Activated CD4-positive, alpha-beta T cell treated with anti-CD3 and anti-CD28 coated beads, Interleukin-2, amount 10 ng/mL, durations not matched to agents 7 days and 5 days (primary cell): ENCODE measurements around the gene SKAP1. TPM values are rescaled to one million over a fixed set of nuclear protein-coding genes. Genes with fewer than 3 reads are reported as not detected.

Source experiments
- CTCF ChIA-PET: fragments of 350-600 bp; sonication (Branson Sonifier 250); formaldehyde crosslinking; loops from one replicate; lab custom pipeline; 2021; ENCODE audit warnings: antibody characterized with exemption; lab: Charles Lee
- POLR2A ChIA-PET: fragments of 350-600 bp; sonication (Branson Sonifier 250); formaldehyde crosslinking; loops from one replicate; lab custom pipeline; 2021; ENCODE audit warnings: antibody characterized with exemption; lab: Charles Lee
- DNase-seq: peaks from one replicate; pipeline ENCODE4 v3.0.0-alpha.2; 2020
- H3K27ac Mint-ChIP-seq: one replicate; pipeline ENCODE4 v1.8.0; 2021; ENCODE audit warnings: mild to moderate bottlenecking, moderate library complexity, mixed read lengths
- H3K27me3 Mint-ChIP-seq: one replicate; pipeline ENCODE4 v1.8.0; 2021; ENCODE audit warnings: mixed read lengths
- H3K36me3 Mint-ChIP-seq: one replicate; pipeline ENCODE4 v1.8.0; 2021; ENCODE audit warnings: low read depth, mixed read lengths
- H3K4me1 Mint-ChIP-seq: one replicate; pipeline ENCODE4 v1.8.0; 2021; ENCODE audit warnings: mixed read lengths
- H3K4me3 Mint-ChIP-seq: one replicate; pipeline ENCODE4 v1.8.0; 2021; ENCODE audit warnings: mild to moderate bottlenecking, moderate library complexity, mixed read lengths
- H3K9me3 Mint-ChIP-seq: one replicate; pipeline ENCODE4 v1.8.0; 2021; ENCODE audit warnings: mixed read lengths
- total RNA-seq, 2 experiments: library from RNA; stranded (reverse); gene quantifications; one replicate each; pipeline ENCODE4 v1.2.3, GENCODE V29; 2021

The SKAP1 gene
- total RNA-seq, 2 experiments from 2014 or later: 123 to 144 TPM

- DNase-seq: no peak
- CTCF ChIA-PET: interaction anchor here (0.6 kb wide), 1 partner anchor 11 kb away, joined by 3 read pairs; no protein-coding TSS in a partner anchor
- H3K27ac Mint-ChIP-seq: no peak overlapping the region
- no peaks in the 10 kb centered on the region for H3K27me3 Mint-ChIP-seq
- H3K9me3 Mint-ChIP-seq: no peaks in the 10 kb centered on the region
- H3K4me1 Mint-ChIP-seq: peaks cover 1% of the 10 kb centered on the region
- peaks cover 19% of the 10 kb centered on the region for H3K36me3 Mint-ChIP-seq
- POLR2A ChIA-PET: no interaction called here
- H3K4me3 Mint-ChIP-seq: no peak overlapping the region
These were observed 276.2 kb downstream of the SKAP1 start for GRCh38 chr17:48153691-48154358.

GRCh38 chr17:48152289-48152688, 277.7 kb downstream of the SKAP1 start:
- CTCF ChIA-PET: no interaction called here
- no peak for DNase-seq
- Mint-ChIP-seq H3K4me1 (peaks cover 2% of the 10 kb centered on the region), H3K4me3 (no peak overlapping the region), H3K9me3 (no peaks in the 10 kb centered on the region), H3K27me3 (no peaks in the 10 kb centered on the region), H3K36me3 (peaks cover 30% of the 10 kb centered on the region), H3K27ac (no peak overlapping the region)
- POLR2A ChIA-PET: no interaction called here

GRCh38 chr17:48151220-48151619, 278.8 kb downstream of the SKAP1 start:
- Mint-ChIP-seq H3K9me3 (no peaks in the 10 kb centered on the region), H3K4me1 (peaks cover 2% of the 10 kb centered on the region), H3K27me3 (no peaks in the 10 kb centered on the region), H3K36me3 (peaks cover 27% of the 10 kb centered on the region), H3K27ac (no peak overlapping the region), H3K4me3 (no peak overlapping the region)
- DNase-seq: no peak
- CTCF ChIA-PET: interaction anchor here (1.0 kb wide), 1 partner anchor 8 kb away, joined by 3 read pairs; no protein-coding TSS in a partner anchor
- POLR2A ChIA-PET: no interaction called here

- ChIA-PET POLR2A (no interaction called here), CTCF (interaction anchor here (1.0 kb wide), 1 partner anchor 9 kb away, joined by 3 read pairs; no protein-coding TSS in a partner anchor)
- Mint-ChIP-seq H3K36me3 (peaks cover 27% of the 10 kb centered on the region), H3K4me1 (peaks cover 2% of the 10 kb centered on the region), H3K27ac (no peak overlapping the region), H3K27me3 (no peaks in the 10 kb centered on the region), H3K4me3 (no peak overlapping the region), H3K9me3 (no peaks in the 10 kb centered on the region)
- DNase-seq: no peak
These were observed 279.4 kb downstream of the SKAP1 start for GRCh38 chr17:48150597-48151001.

GRCh38 chr17:48149787-48150463, 280.1 kb downstream of the SKAP1 start:
- H3K27me3 Mint-ChIP-seq: no peaks in the 10 kb centered on the region
- H3K27ac Mint-ChIP-seq: no peak overlapping the region
- no peak overlapping the region for H3K4me3 Mint-ChIP-seq
- CTCF ChIA-PET: no interaction called here
- DNase-seq: no peak
- POLR2A ChIA-PET: no interaction called here
- peaks cover 2% of the 10 kb centered on the region for H3K4me1 Mint-ChIP-seq
- no peaks in the 10 kb centered on the region for H3K9me3 Mint-ChIP-seq
- H3K36me3 Mint-ChIP-seq: peaks cover 30% of the 10 kb centered on the region

GRCh38 chr17:48148854-48149786, 280.9 kb downstream of the SKAP1 start:
- POLR2A ChIA-PET: no interaction called here
- H3K27ac Mint-ChIP-seq: no peak overlapping the region
- H3K27me3 Mint-ChIP-seq: no peaks in the 10 kb centered on the region

GRCh38 chr17:48148029-48148770, 281.8 kb downstream of the SKAP1 start:
- ChIA-PET POLR2A (no interaction called here), CTCF (interaction anchor here (0.9 to 1.4 kb wide), 2 partner anchors 10 to 16 kb away, joined by 3 read pairs; no protein-coding TSS in a partner anchor)
- H3K27me3 Mint-ChIP-seq: no peaks in the 10 kb centered on the region
- H3K27ac Mint-ChIP-seq: no peak overlapping the region
- no peak overlapping the region for H3K4me3 Mint-ChIP-seq
- no peaks in the 10 kb centered on the region for H3K9me3 Mint-ChIP-seq
- DNase-seq: no peak
- H3K36me3 Mint-ChIP-seq: peaks cover 31% of the 10 kb centered on the region
- peaks cover 2% of the 10 kb centered on the region for H3K4me1 Mint-ChIP-seq

More at GRCh38 chr17:48148854-48149786, 280.9 kb downstream of the SKAP1 start:
- CTCF ChIA-PET: interaction anchor here (1.4 kb wide), 1 partner anchor 9 kb away, joined by 3 read pairs; no protein-coding TSS in a partner anchor
- Mint-ChIP-seq H3K4me1 (peaks cover 2% of the 10 kb centered on the region), H3K36me3 (peaks cover 30% of the 10 kb centered on the region), H3K4me3 (no peak overlapping the region), H3K9me3 (no peaks in the 10 kb centered on the region)
- no peak for DNase-seq

GRCh38 chr17:48144976-48145798, 284.8 kb downstream of the SKAP1 start:
- no peak overlapping the region for H3K4me3 Mint-ChIP-seq
- peaks cover 39% of the 10 kb centered on the region for H3K36me3 Mint-ChIP-seq
- DNase-seq: no peak
- no peak overlapping the region for H3K27ac Mint-ChIP-seq
- CTCF ChIA-PET: no interaction called here
- H3K27me3 Mint-ChIP-seq: no peaks in the 10 kb centered on the region
- no peaks in the 10 kb centered on the region for H3K9me3 Mint-ChIP-seq
- H3K4me1 Mint-ChIP-seq: peaks cover 8% of the 10 kb centered on the region
- POLR2A ChIA-PET: no interaction called here

GRCh38 chr17:48144231-48144630, 285.8 kb downstream of the SKAP1 start:
- ChIA-PET POLR2A (no interaction called here), CTCF (no interaction called here)
- Mint-ChIP-seq H3K9me3 (no peaks in the 10 kb centered on the region), H3K36me3 (peaks cover 39% of the 10 kb centered on the region), H3K27me3 (no peaks in the 10 kb centered on the region), H3K27ac (no peak overlapping the region), H3K4me3 (no peak overlapping the region), H3K4me1 (peaks cover 10% of the 10 kb centered on the region)
- DNase-seq: no peak

- DNase-seq: no peak
- ChIA-PET POLR2A (no interaction called here), CTCF (no interaction called here)
- Mint-ChIP-seq H3K36me3 (peaks cover 39% of the 10 kb centered on the region), H3K9me3 (no peaks in the 10 kb centered on the region), H3K27ac (no peak overlapping the region), H3K4me1 (peaks cover 8% of the 10 kb centered on the region), H3K27me3 (no peaks in the 10 kb centered on the region), H3K4me3 (no peak overlapping the region)
These were observed 286.4 kb downstream of the SKAP1 start for GRCh38 chr17:48143629-48144028.

- ChIA-PET POLR2A (interaction anchor here (0.6 kb wide), 1 partner anchor 375 kb away, joined by 7 read pairs; no protein-coding TSS in a partner anchor), CTCF (interaction anchor here (0.6 to 0.9 kb wide), 3 partner anchors 16 to 753 kb away, joined by 3 to 5 read pairs (median 3); partner anchors contain the start of gene ATP5MC1)
- no peak overlapping the region for H3K4me3 Mint-ChIP-seq
- H3K36me3 Mint-ChIP-seq: peaks cover 25% of the 10 kb centered on the region
- no peaks in the 10 kb centered on the region for H3K27me3 Mint-ChIP-seq
- peaks cover 8% of the 10 kb centered on the region for H3K4me1 Mint-ChIP-seq
- no peak overlapping the region for H3K27ac Mint-ChIP-seq
- H3K9me3 Mint-ChIP-seq: no peaks in the 10 kb centered on the region
- no peak for DNase-seq
These were observed 290.1 kb downstream of the SKAP1 start for GRCh38 chr17:48139944-48140343.
